Measurements from ENCODE around the gene PTPRN2. TPM values are rescaled to one million over a fixed set of nuclear protein-coding genes. Genes with fewer than 3 reads are reported as not detected.

Gene PTPRN2
- total RNA-seq, 1 donor from 2014 or later = 1.8 TPM

DNA sequence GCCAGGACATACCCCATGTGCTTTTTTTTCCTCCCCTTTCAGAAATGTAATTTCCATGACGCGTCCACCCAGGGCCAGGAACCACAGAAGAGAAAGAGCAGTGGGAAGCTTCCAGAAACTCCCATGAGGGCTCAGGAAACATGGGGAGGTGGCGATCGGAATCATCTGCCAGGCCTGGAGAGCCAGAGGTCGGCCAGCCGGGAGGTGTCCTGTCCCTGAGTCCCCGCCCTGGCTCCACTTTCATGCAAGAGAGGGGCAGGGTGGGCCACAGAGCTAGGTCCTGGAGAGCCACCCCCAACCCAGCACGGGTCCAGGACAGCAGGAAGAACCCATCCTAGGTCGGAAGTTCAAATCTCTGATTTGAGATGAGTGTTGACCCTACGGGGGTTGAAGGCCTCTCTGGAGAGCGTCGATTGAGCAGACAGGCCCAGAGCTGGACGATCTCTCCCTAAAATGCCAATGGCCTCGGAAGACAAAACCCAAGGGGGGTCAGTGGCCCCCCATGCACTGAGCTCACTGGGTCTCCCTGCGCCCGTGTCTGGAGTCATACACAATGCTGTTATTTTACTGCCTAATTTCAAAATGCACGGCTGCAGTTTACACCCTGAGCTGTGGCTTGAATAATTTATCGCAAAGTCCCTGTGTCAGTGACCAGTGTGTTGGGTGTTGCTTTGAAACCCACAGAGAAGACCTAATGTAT lies 594.1 kb downstream of the PTPRN2 start:
- H3K9me3 Mint-ChIP-seq = peaks cover 3% of the 10 kb centered on the region
- no peaks in the 10 kb centered on the region for H3K4me1 Mint-ChIP-seq
- H3K27me3 Mint-ChIP-seq = no peaks in the 10 kb centered on the region
- H3K36me3 Mint-ChIP-seq (ENCODE audit: low read depth) = no peaks in the 10 kb centered on the region
- ATAC-seq (ENCODE audit: low read depth) = no peak
- TF ChIP-seq, protein P1, sequence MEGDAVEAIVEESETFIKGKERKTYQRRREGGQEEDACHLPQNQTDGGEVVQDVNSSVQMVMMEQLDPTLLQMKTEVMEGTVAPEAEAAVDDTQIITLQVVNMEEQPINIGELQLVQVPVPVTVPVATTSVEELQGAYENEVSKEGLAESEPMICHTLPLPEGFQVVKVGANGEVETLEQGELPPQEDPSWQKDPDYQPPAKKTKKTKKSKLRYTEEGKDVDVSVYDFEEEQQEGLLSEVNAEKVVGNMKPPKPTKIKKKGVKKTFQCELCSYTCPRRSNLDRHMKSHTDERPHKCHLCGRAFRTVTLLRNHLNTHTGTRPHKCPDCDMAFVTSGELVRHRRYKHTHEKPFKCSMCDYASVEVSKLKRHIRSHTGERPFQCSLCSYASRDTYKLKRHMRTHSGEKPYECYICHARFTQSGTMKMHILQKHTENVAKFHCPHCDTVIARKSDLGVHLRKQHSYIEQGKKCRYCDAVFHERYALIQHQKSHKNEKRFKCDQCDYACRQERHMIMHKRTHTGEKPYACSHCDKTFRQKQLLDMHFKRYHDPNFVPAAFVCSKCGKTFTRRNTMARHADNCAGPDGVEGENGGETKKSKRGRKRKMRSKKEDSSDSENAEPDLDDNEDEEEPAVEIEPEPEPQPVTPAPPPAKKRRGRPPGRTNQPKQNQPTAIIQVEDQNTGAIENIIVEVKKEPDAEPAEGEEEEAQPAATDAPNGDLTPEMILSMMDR (IDR thresholded peaks at IDR 0.05) = no peak
- no peak for DNase-seq
- ChIA-PET POLR2A (no interaction called here), CTCF (no interaction called here)
- H3K27ac Mint-ChIP-seq = no peak overlapping the region
- intact Hi-C loops (cut with micrococcal nuclease) = no loop called here
- no peak overlapping the region for H3K4me3 Mint-ChIP-seq

DNA sequence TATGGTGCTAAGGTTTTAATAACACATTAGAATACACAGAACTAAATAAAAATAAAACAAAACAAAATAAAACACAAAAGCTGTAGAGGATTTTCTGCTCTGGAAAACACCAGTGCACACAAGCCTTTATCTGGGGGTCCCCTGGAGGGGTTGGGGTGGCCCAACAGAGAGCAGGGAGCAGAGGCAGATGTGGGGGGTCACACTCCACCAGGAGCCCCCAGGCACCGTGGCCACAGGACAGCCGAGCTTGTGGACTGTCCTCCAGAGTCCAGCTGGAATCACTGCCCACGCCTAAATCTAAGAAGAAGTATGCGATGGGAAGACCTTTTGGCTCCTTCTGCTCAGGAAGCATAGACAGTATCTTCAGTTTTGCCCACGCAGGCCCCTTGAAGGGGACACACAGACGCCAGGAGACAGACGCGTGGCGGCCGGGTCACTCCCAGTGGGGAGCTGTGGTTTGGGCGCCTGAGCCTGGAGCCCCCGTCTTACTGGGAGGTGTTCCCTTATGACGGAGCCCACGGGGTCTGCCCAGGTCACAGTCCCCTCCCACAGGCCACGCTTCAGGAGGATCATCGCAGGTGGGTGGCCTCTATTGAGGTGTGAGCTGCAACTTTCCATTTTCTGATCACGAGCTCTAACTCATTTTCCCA lies 595.0 kb downstream of the PTPRN2 start:
- ATAC-seq (ENCODE audit: low read depth) (no peak), DNase-seq (no peak)
- POLR2A ChIA-PET = no interaction called here
- TF ChIP-seq, protein P1 (IDR thresholded peaks at IDR 0.05) = no peak
- Mint-ChIP-seq H3K27me3 (no peaks in the 10 kb centered on the region), H3K27ac (no peak overlapping the region), H3K4me3 (no peak overlapping the region), H3K36me3 (ENCODE audit: low read depth) (no peaks in the 10 kb centered on the region), H3K9me3 (peaks cover 3% of the 10 kb centered on the region), H3K4me1 (no peaks in the 10 kb centered on the region)
- intact Hi-C loops (cut with micrococcal nuclease) = no loop called here
- CTCF ChIA-PET = no interaction called here

DNA sequence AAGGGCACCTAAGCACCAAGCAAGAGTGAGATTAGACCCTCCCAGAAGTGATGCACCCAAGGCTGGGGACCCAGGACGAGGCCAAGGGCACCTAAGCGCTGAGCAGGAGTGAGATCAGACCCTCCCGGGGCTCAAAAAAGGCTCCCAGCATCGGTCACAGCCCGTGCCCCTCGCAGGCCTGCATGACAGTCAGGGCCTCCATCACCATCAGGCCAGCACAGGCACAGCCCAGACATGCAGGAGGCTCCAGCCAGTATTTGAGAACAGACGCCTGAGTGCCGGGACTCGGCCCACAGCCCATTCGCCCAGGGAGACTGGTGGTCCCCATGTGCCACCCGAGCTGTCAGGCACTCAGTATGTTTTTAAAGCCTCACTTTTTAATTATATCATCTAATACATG lies 595.9 kb downstream of the PTPRN2 start:
- ATAC-seq (ENCODE audit: low read depth) (no peak), DNase-seq (no peak)
- Mint-ChIP-seq H3K4me1 (no peaks in the 10 kb centered on the region), H3K36me3 (ENCODE audit: low read depth) (no peaks in the 10 kb centered on the region), H3K9me3 (peaks cover 3% of the 10 kb centered on the region), H3K27me3 (no peaks in the 10 kb centered on the region), H3K27ac (no peak overlapping the region), H3K4me3 (no peak overlapping the region)
- intact Hi-C loops (cut with micrococcal nuclease) = no loop called here
- TF ChIP-seq, protein P1 (IDR thresholded peaks at IDR 0.05) = no peak
- ChIA-PET CTCF (no interaction called here), POLR2A (no interaction called here)

DNA sequence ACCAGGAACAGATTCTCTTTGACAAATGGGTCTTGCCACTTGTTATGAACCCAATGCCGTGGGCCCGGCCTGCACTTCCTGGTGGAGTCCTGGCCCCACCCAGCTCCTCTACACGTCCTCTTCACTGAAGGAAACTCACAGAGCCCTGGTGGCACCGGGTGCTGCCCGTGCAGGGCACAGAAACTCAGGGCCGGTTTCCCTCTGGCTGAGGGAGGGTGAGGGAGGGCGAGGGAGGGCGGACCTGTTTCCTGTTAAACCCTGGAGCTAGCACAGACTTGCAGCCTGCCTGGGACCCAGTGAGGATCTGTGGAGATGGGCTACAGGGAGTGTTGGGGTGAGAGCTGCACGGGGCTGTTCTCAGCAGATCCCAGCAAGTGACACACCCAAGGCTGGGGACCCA lies 596.3 kb downstream of the PTPRN2 start:
- no peak overlapping the region for H3K27ac Mint-ChIP-seq
- ATAC-seq (ENCODE audit: low read depth) = no peak

DNA sequence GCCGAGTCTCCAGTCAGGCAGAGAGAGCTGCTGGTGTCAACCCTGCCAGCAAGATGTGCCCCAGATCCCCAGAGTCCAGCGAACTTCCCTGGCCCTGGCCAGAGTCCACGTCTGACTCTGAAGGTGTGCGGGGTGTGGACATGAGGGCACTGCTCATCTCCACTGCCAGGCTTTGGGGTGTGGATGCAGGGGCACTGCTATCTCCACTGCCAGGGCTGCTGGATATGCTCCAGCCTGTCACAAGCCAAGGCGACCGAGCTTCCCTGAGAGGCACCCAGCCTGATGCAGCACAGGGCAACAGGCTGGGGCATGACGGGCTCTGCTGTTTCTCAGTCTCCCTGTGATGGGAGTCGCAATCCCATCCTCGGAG lies 596.8 kb downstream of the PTPRN2 start:
- ChIA-PET CTCF (no interaction called here), POLR2A (no interaction called here)
- no peaks in the 10 kb centered on the region for H3K36me3 Mint-ChIP-seq (ENCODE audit: low read depth)
- ATAC-seq (ENCODE audit: low read depth) (no peak), DNase-seq (no peak)
- H3K4me1 Mint-ChIP-seq = no peaks in the 10 kb centered on the region
- H3K9me3 Mint-ChIP-seq = peaks cover 3% of the 10 kb centered on the region
- H3K4me3 Mint-ChIP-seq = no peak overlapping the region
- intact Hi-C loops (cut with micrococcal nuclease) = no loop called here
- H3K27ac Mint-ChIP-seq = no peak overlapping the region
- no peaks in the 10 kb centered on the region for H3K27me3 Mint-ChIP-seq
- TF ChIP-seq, protein P1 (IDR thresholded peaks at IDR 0.05) = no peak

More for the DNA sequence above, 596.3 kb downstream of the PTPRN2 start:
- Mint-ChIP-seq H3K4me1 (no peaks in the 10 kb centered on the region), H3K36me3 (ENCODE audit: low read depth) (no peaks in the 10 kb centered on the region), H3K9me3 (peaks cover 3% of the 10 kb centered on the region), H3K4me3 (no peak overlapping the region), H3K27me3 (no peaks in the 10 kb centered on the region)
- TF ChIP-seq, protein P1 (IDR thresholded peaks at IDR 0.05) = no peak
- CTCF ChIA-PET = no interaction called here
- DNase-seq = no peak
- intact Hi-C loops (cut with micrococcal nuclease) = no loop called here
- POLR2A ChIA-PET = no interaction called here
